Heart right ventricle (tissue), 16 donors: ENCODE measurements around the gene APOO. TPM values are rescaled to one million over a fixed set of nuclear protein-coding genes. Genes with fewer than 3 reads are reported as not detected.
A peak's percentile ranks its signal among the peaks of the same experiment; 100 is the strongest.

ENCODE experiments used
- ATAC-seq, 8 donors: fragments of 200-7000 bp; cut with Tn5 transposase; one replicate each; pipeline ENCODE4 v1.9.1; 2020; ENCODE audit warnings: mild to moderate bottlenecking in 8 of 8, moderate library complexity in 8 of 8, moderate number of reproducible peaks in 1 of 8
- DNase-seq, 2 donors: peaks; one replicate each; pipeline ENCODE4 v3.0.0-alpha.2; 2020
- H3K27ac ChIP-seq, 10 donors: fragments of 200-600 bp; sonication (generic) in 2 of 10; one replicate each; pipeline versions ENCODE4 v1.5.0 to v1.8.0; 2020 to 2022; ENCODE audit warnings: mild to moderate bottlenecking in 3 of 10
- H3K27me3 ChIP-seq, 7 donors: fragments of 200-600 bp; one replicate each; pipeline ENCODE4 v1.8.0; 2021 to 2022; ENCODE audit warnings: mild to moderate bottlenecking in 2 of 7
- H3K36me3 ChIP-seq, 9 donors: fragments of 200-600 bp; sonication (generic) in 1 of 9; one replicate each; pipeline versions ENCODE4 v1.5.0 to v1.8.0; 2020 to 2022; ENCODE audit warnings: mild to moderate bottlenecking in 2 of 9
- H3K4me1 ChIP-seq, 9 donors: fragments of 200-600 bp; sonication (generic) in 1 of 9; one replicate each; pipeline versions ENCODE4 v1.5.0 to v1.8.0; 2020 to 2022; ENCODE audit warnings: mild to moderate bottlenecking in 4 of 9
- H3K4me3 ChIP-seq, 10 donors: fragments of 200-600 bp; sonication (generic) in 2 of 10; one replicate each; pipeline versions ENCODE4 v1.5.0 to v1.8.0; 2020 to 2022; ENCODE audit warnings: mild to moderate bottlenecking in 7 of 10, moderate library complexity in 2 of 10
- H3K9me3 ChIP-seq, 11 donors: fragments of 200-600 bp in 10 of 11; sonication (generic) in 2 of 11; one replicate each; pipeline versions ENCODE4 v1.5.0 to v1.8.0; 2013 to 2022; ENCODE audit warnings: mild to moderate bottlenecking in 2 of 11, control low read depth in 1 of 11, moderate library complexity in 1 of 11
- CTCF ChIP-seq, 9 donors: fragments of 200-600 bp; sonication (generic) in 2 of 9; IDR thresholded peaks; one replicate each; pipeline versions ENCODE4 v1.5.0 to v1.8.0; 2021 to 2022; ENCODE audit warnings: antibody characterized with exemption in 9 of 9, mild to moderate bottlenecking in 5 of 9, moderate library complexity in 1 of 9
- WGBS, 2 donors: extraction: QIAGEN DNeasy Blood & Tissue Kit; methylation state at CpG; one replicate each; pipeline ENCODE4 v1.1.7; 2013; ENCODE audit warnings: inconsistent platforms in 1 of 2; 5-methylcytosine and 5-hydroxymethylcytosine counted together
- intact Hi-C, 10 donors: fragments of 100-400 bp; cut with DNase I; formaldehyde crosslinking; loops; one replicate each; pipeline versions ENCODE4 v1.11.1 to v1.14.2; 2022
- polyA plus RNA-seq, 2 donors: library from polyadenylated mRNA; stranded (reverse); fragments of 200-250 nt; gene quantifications; one replicate each; pipeline ENCODE4 v1.2.3, GENCODE V29; 2013
- total RNA-seq, 10 donors: library from RNA; stranded (reverse); fragmentation: NEBNext Ultra II Directional in 3 of 10; extraction: Animal tissue kit (Norgen Biotek cat#: 25700) in 3 of 10; gene quantifications; one replicate each; pipeline versions ENCODE4 v1.2.1 to v1.2.4, GENCODE V29; 2021 to 2023
- donor health status: Arrhythmogenic right ventricular cardiomyopathy.
- donor health status: ischemic (EF 13 %, LVEDD 7.1; RV severe dilation, severe dysfunction).
- donor health status: healthy with polysubstance abuse.
- donor health status: DM: no; HTN: yes; CAD: no.
- donor health status: DM: no; HTN: no; CAD: no.
- donor health status: ischemic (EF 25% LVEDD 6.9; RV normal size, moderate dysfunction).
- donor health status: ischemic (EF 25% LVEDD 5.7; RV mildly dilated, moderate dysfunction).
- donor health status: healthy.
- donor health status: DM: yes; HTN: yes; CAD: no.
- donor health status: Ischemic cardiomyopathy.
- donor health status: ischemic (EF 35%, LVEDD 5.7; RV mildly dilated, moderate dysfunction).
- donor health status: nonischemic (EF 11% LVEDD 7.7; RV severe dilation, severe dysfunction).
- donor health status: DM: yes; HTN: yes; CAD: no.
- donor health status: PGD.
- donor health status: ischemic (EF 29% LVEDD 5.4; RV normal size, mild dysfunction).
- donor health status: nonischemic (EF 23%, LVEDD 6.1; RV moderate dilation, normal function).

Gene APOO
- total and polyA plus RNA-seq, 12 donors, result 60.9 to 132 (median 102) TPM

- no peaks in the 10 kb centered on the region for H3K9me3 ChIP-seq
- no peak for ATAC-seq
- no peak overlapping the region for H3K4me3 ChIP-seq
- no peak for TF ChIP-seq CTCF (IDR thresholded peaks at IDR 0.05)
- H3K36me3 ChIP-seq, result no peaks in the 10 kb centered on the region
- peaks cover 0 to 18% (median 0%) of the 10 kb centered on the region in 7 donors for H3K27me3 ChIP-seq
- DNase-seq, result no peak
- intact Hi-C loops, result no loop called here
- H3K4me1 ChIP-seq, result peaks cover 0 to 19% (median 0%) of the 10 kb centered on the region in 9 donors
- no peak overlapping the region for H3K27ac ChIP-seq
- WGBS, 2 donors, result 72 to 75% methylated on average over 3 of the region's 3 CpGs
Observed at GRCh38 chrX:23885803-23886202, 21.9 kb downstream of the APOO start.

GRCh38 chrX:23884427-23885024 lies 23.2 kb downstream of the APOO start:
- no peak for DNase-seq
- H3K4me1 ChIP-seq, result peaks cover 0 to 19% (median 0%) of the 10 kb centered on the region in 9 donors
- intact Hi-C loops, result no loop called here
- TF ChIP-seq CTCF (IDR thresholded peaks at IDR 0.05), result no peak
- H3K27me3 ChIP-seq, result peaks cover 0 to 14% (median 0%) of the 10 kb centered on the region in 7 donors
- ATAC-seq, result no peak
- peak overlapping the region in 1 of 10 donors; percentile 52 for H3K27ac ChIP-seq
- H3K36me3 ChIP-seq, result no peaks in the 10 kb centered on the region
- no peak overlapping the region for H3K4me3 ChIP-seq
- 74 to 75% methylated on average over 4 of the region's 4 CpGs for WGBS, 2 donors
- no peaks in the 10 kb centered on the region for H3K9me3 ChIP-seq

GRCh38 chrX:23883737-23884354 lies 23.9 kb downstream of the APOO start:
- DNase-seq (no peak), ATAC-seq (peak in 1 of 8 donors; percentile 83)
- no peak for TF ChIP-seq CTCF (IDR thresholded peaks at IDR 0.05)

GRCh38 chrX:23879380-23880090 lies 28.2 kb downstream of the APOO start:
- Histone ChIP-seq H3K4me1 (peaks cover 0 to 11% (median 0%) of the 10 kb centered on the region in 9 donors), H3K27ac (no peak overlapping the region), H3K36me3 (peaks cover 0 to 7% (median 0%) of the 10 kb centered on the region in 9 donors), H3K27me3 (peaks cover 0 to 3% (median 0%) of the 10 kb centered on the region in 7 donors), H3K9me3 (no peaks in the 10 kb centered on the region), H3K4me3 (no peak overlapping the region)
- TF ChIP-seq CTCF (IDR thresholded peaks at IDR 0.05), result no peak
- ATAC-seq, result no peak
- DNase-seq, result no peak
- WGBS, 2 donors, result 33 to 68% methylated on average over 2 of the region's 2 CpGs
- intact Hi-C loops, result loop anchor here in 1 of 10 donors (10.0 kb wide), 1 partner anchor 65 kb away; no protein-coding TSS in a partner anchor

More at GRCh38 chrX:23883737-23884354, 23.9 kb downstream of the APOO start:
- no peak overlapping the region for H3K4me3 ChIP-seq
- peaks cover 0 to 19% (median 0%) of the 10 kb centered on the region in 9 donors for H3K4me1 ChIP-seq
- H3K9me3 ChIP-seq, result no peaks in the 10 kb centered on the region
- H3K27ac ChIP-seq, result peak overlapping the region in 1 of 10 donors; percentile 72
- H3K36me3 ChIP-seq, result no peaks in the 10 kb centered on the region
- intact Hi-C loops, result no loop called here
- H3K27me3 ChIP-seq, result peaks cover 0 to 14% (median 0%) of the 10 kb centered on the region in 7 donors
- 63 to 67% methylated on average over 9 of the region's 9 CpGs for WGBS, 2 donors
